HG03469 (cell line): ENCODE measurements around the gene IL11RA.

Experiments used
- ATAC-seq: cut with Tn5 transposase; IDR thresholded peaks from one replicate; pipeline ENCODE4 v1.9.1; 2021; ENCODE audit warnings: mild to moderate bottlenecking, moderate library complexity, moderate number of reproducible peaks; ENCODE audit not compliant: unreplicated experiment

Gene IL11RA

DNA sequence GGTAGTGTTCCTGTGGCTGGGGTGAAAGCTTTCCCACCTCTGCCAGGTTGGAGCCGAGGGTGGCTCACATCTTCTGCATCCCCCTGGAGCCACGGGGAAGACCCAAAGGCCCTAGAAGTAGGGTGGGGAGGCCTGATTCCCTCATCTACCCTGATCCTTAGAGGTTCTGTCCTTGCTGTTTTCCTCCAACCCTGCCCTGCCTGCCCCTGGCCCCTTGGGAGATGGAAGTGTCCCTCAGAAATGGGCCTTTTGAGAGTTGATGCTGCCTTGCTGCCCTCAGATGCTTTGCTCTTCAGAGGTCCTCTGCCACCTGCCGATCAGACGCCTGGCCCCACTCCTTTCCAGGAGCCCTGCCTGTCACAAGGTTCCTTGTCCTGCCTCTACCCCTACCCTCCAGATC, 32.8 kb downstream of the IL11RA start:
- ATAC-seq, result no peak

DNA sequence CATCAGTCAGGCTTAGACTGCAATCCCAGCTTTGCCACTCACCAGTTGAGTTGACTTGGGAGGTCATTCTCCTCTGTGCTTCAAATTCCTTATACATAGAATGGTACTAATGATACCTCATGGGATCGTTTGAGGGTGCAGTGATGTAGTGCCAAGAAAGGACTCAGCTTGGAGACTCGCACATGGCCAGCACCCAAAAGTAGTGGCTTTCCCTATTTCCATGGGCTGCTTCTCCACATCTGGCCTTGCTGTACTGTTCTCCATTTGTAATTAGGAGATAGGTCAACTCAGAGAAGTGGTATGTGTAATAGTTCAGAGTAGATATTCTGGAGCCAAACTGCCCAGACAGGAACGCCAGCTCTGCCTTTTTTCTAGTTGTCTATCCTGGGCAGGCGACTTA, 33.6 kb downstream of the IL11RA start:
- no peak for ATAC-seq

DNA sequence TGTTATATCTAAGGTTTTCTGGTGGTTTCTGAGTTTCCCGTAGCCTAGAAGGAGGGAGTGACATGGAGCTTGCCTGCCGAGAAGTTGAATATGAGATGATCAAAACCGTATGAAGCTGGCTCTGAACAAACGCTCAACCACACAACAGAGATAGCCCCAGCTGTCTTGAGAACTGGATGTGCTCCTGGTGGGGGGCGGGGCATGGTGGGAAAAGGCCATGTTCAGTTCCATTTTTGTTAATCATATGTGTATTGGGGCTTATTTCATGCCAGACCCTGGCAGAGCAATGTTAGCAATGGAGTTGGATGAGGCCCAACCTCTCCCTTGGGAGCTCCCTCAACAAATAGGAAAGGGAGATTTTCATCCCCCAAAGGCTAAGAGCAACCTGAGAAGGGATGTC, 34.2 kb downstream of the IL11RA start:
- no peak for ATAC-seq

- no peak for ATAC-seq
Measured at GRCh38 chr9:34686732-34687131, 34.7 kb downstream of the IL11RA start.

DNA sequence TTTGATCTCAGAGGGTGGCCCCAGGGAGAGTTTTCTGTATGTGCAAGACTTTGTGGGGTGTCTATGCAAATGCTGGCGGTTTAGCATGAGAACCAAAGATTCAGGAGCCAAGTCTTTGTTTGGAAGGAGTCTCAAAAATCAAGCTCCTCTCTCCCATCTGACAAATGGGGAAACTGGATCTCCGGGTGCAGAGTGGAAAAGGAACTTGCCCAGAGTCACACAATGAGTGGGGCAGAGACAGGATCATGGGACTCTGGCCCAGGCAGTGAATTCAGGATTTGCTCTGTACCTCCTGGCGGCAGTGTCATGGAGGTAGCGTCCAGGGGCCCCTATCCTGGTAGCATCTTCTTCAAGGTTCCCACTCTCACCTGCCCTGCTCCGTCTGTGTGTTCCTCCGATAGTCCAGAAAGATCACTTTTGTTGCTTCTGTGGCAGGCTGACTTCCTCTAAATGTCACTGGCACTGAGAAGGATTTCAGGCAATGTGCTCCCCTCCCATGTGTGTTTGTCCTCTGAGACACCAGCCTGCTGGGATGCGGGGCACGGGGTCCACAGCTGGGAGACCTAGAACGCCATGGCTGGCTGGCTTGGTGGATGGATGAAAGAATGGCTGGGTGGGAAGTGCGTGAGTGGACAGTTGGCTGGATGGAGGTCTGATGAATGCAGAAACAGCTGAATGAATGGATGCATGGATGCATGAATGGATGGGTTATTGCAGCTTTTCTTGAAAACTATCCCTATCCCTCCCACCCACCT, 35.5 kb downstream of the IL11RA start:
- no peak for ATAC-seq

GRCh38 chr9:34688329-34689115, 36.5 kb downstream of the IL11RA start:
- no peak for ATAC-seq

DNA sequence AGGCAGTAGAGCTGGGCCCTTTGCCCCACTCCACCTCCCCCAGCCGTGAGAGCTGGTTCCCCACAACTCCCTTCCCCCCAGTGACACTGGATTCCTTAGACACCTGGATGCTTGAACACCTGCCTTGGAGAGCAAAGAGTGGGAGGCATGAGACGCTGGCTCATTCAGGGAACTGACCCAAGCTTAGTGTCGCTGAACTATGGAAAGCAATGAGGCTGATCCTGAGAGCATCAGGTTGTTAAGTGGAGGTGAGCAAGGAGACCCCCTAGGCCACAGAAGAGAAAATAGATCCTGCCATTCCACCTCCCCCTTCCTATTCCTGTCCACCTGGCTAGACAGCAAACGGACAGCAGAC, 37.1 kb downstream of the IL11RA start:
- ATAC-seq, result no peak

- no peak for ATAC-seq
Measured at GRCh38 chr9:34689512-34689911, 37.5 kb downstream of the IL11RA start.

DNA sequence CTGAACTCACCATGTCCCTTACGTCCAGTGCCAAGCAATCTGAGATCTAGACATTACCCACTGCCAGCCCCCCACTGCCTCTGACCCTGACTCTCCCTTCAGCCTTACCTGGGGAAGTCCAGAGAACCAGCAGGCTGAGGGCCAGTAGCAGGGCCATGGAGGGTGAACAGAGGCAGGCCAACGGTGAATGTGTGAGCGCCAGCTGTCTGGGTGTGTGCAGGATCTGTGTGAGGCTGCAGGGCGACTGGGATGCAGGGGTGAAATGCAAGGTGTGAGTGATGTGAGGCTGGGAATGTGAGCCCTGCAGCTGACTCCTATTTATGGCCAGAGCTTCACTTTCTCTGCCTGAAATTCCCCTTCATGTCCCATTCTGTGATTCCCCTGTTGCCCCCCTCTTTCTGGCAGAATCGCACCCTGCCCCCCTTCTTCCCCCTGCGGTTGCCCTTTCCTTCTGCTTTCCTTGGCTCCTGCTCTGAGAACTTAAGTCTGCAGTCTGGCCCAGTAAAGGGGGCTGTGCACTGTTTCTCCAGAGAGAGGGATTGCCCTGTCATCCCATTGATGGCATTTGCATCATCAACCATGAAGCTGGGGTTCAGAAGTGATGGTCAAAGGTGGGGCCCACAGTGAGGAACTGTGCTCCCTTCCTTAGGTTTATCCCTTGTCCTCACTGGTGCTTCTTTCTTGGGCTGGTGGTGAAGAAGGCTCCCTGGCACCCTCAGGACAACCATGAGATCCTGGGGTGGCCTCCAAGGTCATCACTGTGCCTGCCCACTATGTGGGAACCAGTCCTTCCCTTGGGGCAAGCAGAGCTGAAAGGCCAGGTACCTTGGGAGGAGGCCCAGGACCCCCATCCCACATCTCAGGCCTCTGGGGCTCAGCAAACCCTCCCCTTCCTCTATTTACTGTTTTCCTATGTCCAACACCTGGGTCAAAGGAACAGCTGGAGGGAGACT, 39.3 kb downstream of the IL11RA start, which contains the start of gene CCL19:
CCL19 (minus strand) TSS at position 294 of the 953 bp plus-strand sequence; CDS start at position 157, 137 bp downstream.
- no peak for ATAC-seq

- ATAC-seq, result no peak
Measured at GRCh38 chr9:34691936-34692315, 39.9 kb downstream of the IL11RA start.

DNA sequence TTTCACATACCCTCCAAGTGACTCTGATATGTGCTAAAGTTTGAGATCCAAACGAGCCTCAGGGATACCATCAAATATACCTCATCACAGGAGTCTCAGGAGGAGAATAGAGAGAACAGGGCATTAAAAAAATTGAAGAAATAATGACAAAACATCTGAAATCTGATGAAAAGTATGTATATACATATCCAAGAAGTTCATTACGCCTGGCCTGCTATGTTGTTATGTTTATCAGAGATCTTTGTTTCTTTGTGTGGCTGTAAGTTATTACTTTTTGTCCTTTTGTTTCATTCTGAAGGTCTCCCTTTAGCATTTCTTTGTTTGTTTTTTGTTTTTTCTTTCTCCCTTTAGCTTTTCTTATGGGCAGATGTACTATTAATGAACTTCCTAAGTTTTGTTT, 41.6 kb downstream of the IL11RA start:
- ATAC-seq, result no peak

DNA sequence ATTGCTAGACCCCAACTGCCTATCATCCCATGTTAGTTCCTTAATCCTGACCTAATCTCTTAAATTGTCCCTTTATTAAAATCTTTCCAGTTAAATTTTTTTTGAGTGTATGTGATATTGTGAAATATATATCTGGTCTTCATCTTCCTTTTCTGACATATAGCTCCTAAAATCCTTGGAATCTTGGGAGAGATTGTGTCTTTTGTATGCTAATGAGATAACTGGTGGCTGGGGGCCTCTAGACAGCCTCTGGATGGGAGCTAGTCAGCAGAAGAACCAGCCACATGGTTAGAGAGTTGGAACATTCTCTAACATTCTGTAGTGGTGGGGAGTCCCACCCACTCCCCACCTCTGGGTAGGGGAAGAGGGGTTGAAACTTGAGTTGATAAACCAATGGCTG, 42.8 kb downstream of the IL11RA start:
- ATAC-seq, result no peak

DNA sequence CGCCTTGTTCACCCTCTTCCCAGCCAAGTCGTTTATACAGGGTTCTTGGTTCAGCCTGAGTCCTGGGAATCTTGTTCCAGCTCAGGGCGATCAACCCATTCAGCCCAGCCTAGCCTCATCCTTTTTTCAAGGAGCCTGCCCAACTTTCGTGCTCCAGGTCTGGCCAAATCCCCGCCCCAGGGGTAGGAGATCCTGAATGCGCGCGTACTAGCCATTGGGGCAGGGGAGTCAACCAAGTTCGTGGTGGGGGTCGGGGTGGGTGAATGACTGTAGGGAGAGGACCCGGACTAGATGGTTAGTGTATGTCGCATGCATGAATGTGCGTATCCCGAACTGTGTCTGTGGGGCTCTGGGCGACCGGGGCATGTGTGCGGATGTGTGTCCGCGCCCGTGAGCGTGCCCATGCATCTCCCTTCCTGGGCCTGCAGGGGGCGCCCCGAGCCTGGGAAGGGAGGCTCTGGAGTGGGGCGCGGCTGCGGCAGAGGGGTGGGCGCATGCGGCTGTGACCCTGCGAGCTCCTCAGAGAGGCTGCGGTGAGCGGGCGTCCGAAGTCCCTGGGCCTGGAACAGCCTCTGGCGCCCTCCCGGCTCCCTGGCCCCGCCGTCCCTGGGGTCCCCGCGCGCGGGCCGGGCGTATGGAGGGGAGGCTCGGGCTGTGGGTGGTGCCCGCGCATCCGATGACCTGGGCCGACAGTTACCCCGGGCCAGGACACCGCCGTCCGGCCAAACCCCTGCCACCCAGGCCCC, 49.2 kb downstream of the IL11RA start:
- ATAC-seq, result no peak

DNA sequence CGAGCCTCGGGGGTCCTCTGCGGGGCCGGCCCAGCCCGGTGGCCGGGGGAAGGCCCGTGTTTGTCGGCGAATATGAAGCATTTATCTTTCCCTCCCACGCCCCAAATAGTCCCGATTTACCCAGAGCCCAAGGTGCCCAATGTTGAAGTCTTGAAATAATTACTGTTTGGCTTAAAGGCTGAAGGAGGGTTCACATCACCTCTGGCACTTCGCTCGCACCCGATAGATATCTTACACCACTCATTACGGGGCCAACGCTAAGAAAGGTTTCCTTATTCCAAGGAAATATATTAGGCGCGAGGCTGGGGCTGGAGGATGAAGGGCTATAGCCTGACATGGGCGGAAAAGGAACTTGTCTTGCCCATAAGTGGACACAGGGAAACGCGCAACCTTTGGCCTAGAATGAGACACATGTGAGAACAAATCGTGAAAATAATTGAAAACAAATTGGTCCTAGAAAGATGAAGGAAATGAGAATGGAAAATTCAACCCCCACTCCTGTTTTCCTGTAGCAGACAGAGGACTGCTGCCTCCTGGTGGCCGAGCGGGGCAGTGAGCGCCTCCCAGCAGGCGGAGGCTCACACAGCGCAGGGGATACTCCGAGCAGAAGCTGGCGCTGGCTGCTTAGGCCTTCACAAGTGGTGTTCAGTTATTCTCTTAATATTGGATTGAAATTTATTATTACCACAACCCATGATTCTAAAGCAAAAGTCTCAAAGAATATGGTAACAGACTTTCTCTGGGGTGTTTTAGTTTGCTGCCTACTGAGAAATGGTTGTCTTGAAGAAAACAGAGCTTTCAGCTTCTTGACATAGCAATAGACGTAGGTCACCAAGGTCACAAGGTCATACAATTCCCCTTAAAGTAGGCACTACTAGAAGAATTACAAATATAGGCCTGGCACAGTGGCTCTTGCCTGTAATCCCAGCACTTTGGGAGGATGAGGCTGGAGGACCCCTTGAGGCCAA, 50.1 kb downstream of the IL11RA start:
- no peak for ATAC-seq

DNA sequence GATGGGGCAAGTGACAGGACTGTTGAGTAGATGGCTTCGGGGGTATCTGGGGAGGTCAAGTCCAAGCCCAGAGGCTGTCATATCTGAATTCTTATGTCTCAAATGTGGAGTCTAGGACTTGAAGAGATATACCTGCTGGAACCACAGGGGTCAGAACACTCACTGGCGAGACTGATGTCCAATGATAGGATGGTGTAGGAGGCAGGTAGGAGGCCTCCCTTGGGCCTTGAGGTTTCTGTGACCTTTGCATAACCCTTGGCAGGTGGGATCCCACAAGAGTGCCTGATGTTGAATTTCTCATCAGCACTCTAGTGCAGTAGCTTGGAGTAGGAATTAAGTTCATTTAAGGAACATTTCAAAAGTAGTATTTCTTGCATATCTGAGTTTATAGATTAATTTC, 55.1 kb downstream of the IL11RA start:
- ATAC-seq, result no peak

- no peak for ATAC-seq
Measured at GRCh38 chr9:34709196-34709978, 57.4 kb downstream of the IL11RA start.

GRCh38 chr9:34710023-34710422, 58.0 kb downstream of the IL11RA start, which contains the start of gene CCL21:
TSS of gene CCL21 (minus strand) at chr9:34710136. CDS start at chr9:34710066, 70 bp downstream.
- no peak for ATAC-seq
